Kidney epithelial cell (primary cell): Measurements from ENCODE around the gene SLC26A3. TPM values are rescaled to one million over a fixed set of nuclear protein-coding genes. Genes with fewer than 3 reads are reported as not detected.

Source experiments
- DNase-seq: peaks from one replicate; pipeline ENCODE4 v3.0.0-alpha.2; 2010; ENCODE audit warnings: low read depth
- H3K27me3 ChIP-seq: 2 replicates; pipeline ENCODE4 v1.6.0; 2011; ENCODE audit warnings: low read length; ENCODE audit not compliant: control insufficient read depth, insufficient read depth
- H3K36me3 ChIP-seq: 2 replicates; pipeline ENCODE4 v1.5.1; 2011; ENCODE audit warnings: low read length; ENCODE audit not compliant: control insufficient read depth, insufficient read depth
- H3K4me3 ChIP-seq: 2 replicates; pipeline ENCODE4 v1.5.1; 2011; ENCODE audit warnings: low read depth, mild to moderate bottlenecking, control low read depth, low read length
- total RNA-seq: library from RNA; depleted of rRNA; stranded (reverse); fragments of >200 nt; gene quantifications from 2 replicates; pipeline ENCODE4 v1.2.3, GENCODE V29; 2015
- TF ChIP-seq, protein P1 (sequence below): IDR thresholded peaks from 2 replicates; pipeline ENCODE4 v1.5.1; 2011; ENCODE audit warnings: mild to moderate bottlenecking, moderate library complexity, low read length, control low read depth, inconsistent platforms; ENCODE audit not compliant: insufficient read depth, poor library complexity, severe bottlenecking

The SLC26A3 gene
- total RNA-seq, 1 donor from 2014 or later = not detected

GRCh38 chr7:107836237-107837144 lies 33.5 kb upstream of the SLC26A3 start:
- TF ChIP-seq, protein P1, sequence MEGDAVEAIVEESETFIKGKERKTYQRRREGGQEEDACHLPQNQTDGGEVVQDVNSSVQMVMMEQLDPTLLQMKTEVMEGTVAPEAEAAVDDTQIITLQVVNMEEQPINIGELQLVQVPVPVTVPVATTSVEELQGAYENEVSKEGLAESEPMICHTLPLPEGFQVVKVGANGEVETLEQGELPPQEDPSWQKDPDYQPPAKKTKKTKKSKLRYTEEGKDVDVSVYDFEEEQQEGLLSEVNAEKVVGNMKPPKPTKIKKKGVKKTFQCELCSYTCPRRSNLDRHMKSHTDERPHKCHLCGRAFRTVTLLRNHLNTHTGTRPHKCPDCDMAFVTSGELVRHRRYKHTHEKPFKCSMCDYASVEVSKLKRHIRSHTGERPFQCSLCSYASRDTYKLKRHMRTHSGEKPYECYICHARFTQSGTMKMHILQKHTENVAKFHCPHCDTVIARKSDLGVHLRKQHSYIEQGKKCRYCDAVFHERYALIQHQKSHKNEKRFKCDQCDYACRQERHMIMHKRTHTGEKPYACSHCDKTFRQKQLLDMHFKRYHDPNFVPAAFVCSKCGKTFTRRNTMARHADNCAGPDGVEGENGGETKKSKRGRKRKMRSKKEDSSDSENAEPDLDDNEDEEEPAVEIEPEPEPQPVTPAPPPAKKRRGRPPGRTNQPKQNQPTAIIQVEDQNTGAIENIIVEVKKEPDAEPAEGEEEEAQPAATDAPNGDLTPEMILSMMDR = no peak
- Histone ChIP-seq H3K36me3 (no peaks in the 10 kb centered on the region), H3K27me3 (peaks cover 2% of the 10 kb centered on the region), H3K4me3 (no peak overlapping the region)
- no peak for DNase-seq

DNA sequence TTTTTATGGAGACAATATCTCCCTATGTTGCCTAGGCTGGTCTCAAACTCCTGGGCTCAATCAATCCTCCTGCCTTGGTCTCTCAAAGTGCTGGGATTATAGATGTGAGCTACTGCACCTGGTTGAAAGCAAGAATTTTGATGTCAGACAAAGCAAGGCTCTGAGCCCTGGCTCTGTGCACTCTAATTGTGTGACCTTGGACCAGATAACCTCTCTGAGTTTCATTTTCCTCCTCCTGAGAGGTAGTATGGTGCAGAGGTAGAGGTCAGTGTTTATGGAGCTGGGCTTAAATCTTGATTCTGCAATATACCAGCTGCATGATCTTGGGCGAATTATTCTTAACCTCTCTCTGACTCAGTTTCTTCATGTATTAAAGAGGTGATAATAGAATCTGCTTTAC lies 31.4 kb upstream of the SLC26A3 start:
- no peak for DNase-seq
- H3K36me3 ChIP-seq = no peaks in the 10 kb centered on the region
- TF ChIP-seq, protein P1 = no peak
- peaks cover 2% of the 10 kb centered on the region for H3K27me3 ChIP-seq
- no peak overlapping the region for H3K4me3 ChIP-seq

DNA sequence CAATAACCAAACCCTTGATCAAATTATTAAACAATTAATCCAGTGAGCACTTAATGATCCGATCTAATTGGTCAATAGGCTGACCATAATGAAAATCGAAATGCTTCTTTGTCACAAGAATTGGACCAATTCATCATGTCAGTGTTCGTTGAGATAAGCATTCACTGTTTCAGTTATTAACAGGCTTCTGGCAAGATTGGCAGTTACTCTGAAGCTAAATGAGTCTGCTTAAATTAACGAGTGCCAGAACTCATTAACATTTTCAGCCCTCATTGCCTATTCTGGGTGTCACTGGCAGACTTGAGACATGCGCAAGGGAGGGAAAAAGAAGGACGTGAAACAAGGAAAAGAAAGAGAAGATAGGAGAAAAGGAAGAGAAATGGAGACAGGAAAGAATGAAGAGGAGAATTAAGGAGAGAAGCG lies 30.7 kb upstream of the SLC26A3 start:
- Histone ChIP-seq H3K36me3 (no peaks in the 10 kb centered on the region), H3K4me3 (no peak overlapping the region), H3K27me3 (peaks cover 2% of the 10 kb centered on the region)
- TF ChIP-seq, protein P1 = no peak
- DNase-seq = no peak

DNA sequence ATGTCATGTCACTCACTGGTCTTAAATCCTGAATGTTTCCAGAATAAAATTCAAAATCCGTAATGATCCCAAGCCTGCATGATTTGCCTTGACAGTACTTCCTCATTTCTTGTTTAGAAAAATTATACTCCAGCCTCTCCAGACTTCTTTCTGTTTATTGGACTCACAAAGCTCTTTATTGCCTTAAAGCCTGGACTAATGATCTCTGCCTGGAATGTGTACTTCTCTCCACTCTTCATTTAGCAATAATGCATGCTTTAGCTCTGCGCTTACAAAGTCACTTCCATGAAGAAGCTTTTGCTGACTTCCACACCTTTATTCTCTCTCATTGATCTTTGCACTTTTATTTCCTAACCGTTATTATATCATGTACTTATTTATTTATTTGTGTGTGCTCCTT lies 27.4 kb upstream of the SLC26A3 start:
- H3K27me3 ChIP-seq = no peaks in the 10 kb centered on the region
- DNase-seq = no peak
- H3K36me3 ChIP-seq = no peaks in the 10 kb centered on the region
- TF ChIP-seq, protein P1 = no peak
- H3K4me3 ChIP-seq = no peak overlapping the region

DNA sequence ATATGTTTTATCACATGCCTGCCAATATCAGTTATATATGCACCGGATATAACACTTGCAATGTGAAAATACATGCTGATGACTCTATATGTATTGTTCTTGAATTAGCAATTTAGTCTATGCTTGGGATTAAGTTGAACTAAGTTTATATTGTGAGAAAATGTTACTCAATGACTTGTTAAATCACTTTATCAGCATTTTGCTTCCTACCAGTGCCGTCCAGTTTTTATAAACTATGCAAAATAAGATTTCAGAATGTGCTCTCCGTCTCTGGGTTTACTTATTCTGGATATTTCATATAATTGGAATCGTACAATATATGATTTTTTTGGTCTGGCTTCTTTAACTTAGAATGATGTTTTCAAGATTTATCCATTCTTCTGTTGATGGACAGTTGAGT lies 25.5 kb upstream of the SLC26A3 start:
- TF ChIP-seq, protein P1 = no peak
- Histone ChIP-seq H3K27me3 (no peaks in the 10 kb centered on the region), H3K36me3 (no peaks in the 10 kb centered on the region), H3K4me3 (no peak overlapping the region)
- DNase-seq = no peak
